RWPE2 (cell line): ENCODE results near the gene CTBP2.
A peak's percentile ranks its signal among the peaks of the same experiment; 100 is the strongest.

ENCODE experiments used
- ATAC-seq: fragments of 200-7000 bp; cut with Tn5 transposase; 3 replicates; pipeline ENCODE4 v1.9.1; 2021; ENCODE audit warnings: low read depth
- DNase-seq: peaks from one replicate; pipeline ENCODE4 v3.0.0-alpha.2; 2020; ENCODE audit warnings: low spot score
- H3K27ac ChIP-seq: fragments of 450-650 bp; 2 replicates; pipeline ENCODE4 v1.5.1; 2017; ENCODE audit warnings: mild to moderate bottlenecking; ENCODE audit not compliant: poor library complexity, severe bottlenecking
- H3K27me3 ChIP-seq: fragments of 250-450 bp; sonication (Bioruptor Pico); 2 replicates; pipeline ENCODE4 v1.5.1; 2021; ENCODE audit warnings: mild to moderate bottlenecking, moderate library complexity; ENCODE audit not compliant: insufficient read depth, poor library complexity, severe bottlenecking
- H3K36me3 ChIP-seq: fragments of 250-450 bp; sonication (Bioruptor Pico); 2 replicates; pipeline ENCODE4 v1.5.1; 2020; ENCODE audit warnings: low read depth, mild to moderate bottlenecking, moderate library complexity
- H3K4me1 ChIP-seq: fragments of 250-450 bp; sonication (Bioruptor Pico); 2 replicates; pipeline ENCODE4 v1.5.1; 2021; ENCODE audit warnings: mild to moderate bottlenecking, moderate library complexity; ENCODE audit not compliant: insufficient read depth, poor library complexity, severe bottlenecking
- H3K4me3 ChIP-seq: fragments of 250-450 bp; sonication (Bioruptor Pico); 2 replicates; pipeline ENCODE4 v1.5.1; 2021; ENCODE audit warnings: mild to moderate bottlenecking, moderate library complexity; ENCODE audit not compliant: severe bottlenecking
- H3K9me3 ChIP-seq: fragments of 250-450 bp; sonication (Bioruptor Pico); 2 replicates; pipeline ENCODE4 v1.5.1; 2021; ENCODE audit warnings: mild to moderate bottlenecking, moderate library complexity; ENCODE audit not compliant: severe bottlenecking
- CTCF ChIP-seq: fragments of 450-650 bp; IDR thresholded peaks from one replicate; pipeline ENCODE4 v1.5.1; 2017; ENCODE audit warnings: mild to moderate bottlenecking, moderate library complexity; ENCODE audit not compliant: poor library complexity, severe bottlenecking

CTBP2 gene

GRCh38 chr10:124942317-124943169, 217.8 kb downstream of the CTBP2 start:
- ATAC-seq (no peak), DNase-seq (no peak)
- TF ChIP-seq CTCF, result no peak
- Histone ChIP-seq H3K4me1 (peaks cover 17% of the 10 kb centered on the region), H3K36me3 (peaks cover 12% of the 10 kb centered on the region), H3K4me3 (no peak overlapping the region), H3K27ac (no peak overlapping the region), H3K27me3 (no peaks in the 10 kb centered on the region), H3K9me3 (no peaks in the 10 kb centered on the region)

- H3K9me3 ChIP-seq, result no peaks in the 10 kb centered on the region
- H3K4me1 ChIP-seq, result peaks cover 17% of the 10 kb centered on the region
- H3K4me3 ChIP-seq, result no peak within 1 kb of the TSS
- TF ChIP-seq CTCF, result no peak
- ATAC-seq, result no peak
- H3K36me3 ChIP-seq, result peaks cover 12% of the 10 kb centered on the region
- no peak within 1 kb of the TSS for H3K27ac ChIP-seq
- no peak for DNase-seq
- H3K27me3 ChIP-seq, result no peaks in the 10 kb centered on the region
Measured at GRCh38 chr10:124941823-124942222, 218.5 kb downstream of the CTBP2 start, which contains the start of gene ZRANB1. ZRANB1 (plus strand) TSS chr10:124942123; CDS start chr10:124942494, 371 bp downstream.

GRCh38 chr10:124939290-124939689, 221.1 kb downstream of the CTBP2 start:
- Histone ChIP-seq H3K27ac (no peak overlapping the region), H3K9me3 (no peaks in the 10 kb centered on the region), H3K4me3 (no peak overlapping the region), H3K27me3 (no peaks in the 10 kb centered on the region), H3K36me3 (peaks cover 7% of the 10 kb centered on the region), H3K4me1 (peaks cover 12% of the 10 kb centered on the region)
- ATAC-seq, result no peak
- no peak for TF ChIP-seq CTCF
- DNase-seq, result no peak

DNA sequence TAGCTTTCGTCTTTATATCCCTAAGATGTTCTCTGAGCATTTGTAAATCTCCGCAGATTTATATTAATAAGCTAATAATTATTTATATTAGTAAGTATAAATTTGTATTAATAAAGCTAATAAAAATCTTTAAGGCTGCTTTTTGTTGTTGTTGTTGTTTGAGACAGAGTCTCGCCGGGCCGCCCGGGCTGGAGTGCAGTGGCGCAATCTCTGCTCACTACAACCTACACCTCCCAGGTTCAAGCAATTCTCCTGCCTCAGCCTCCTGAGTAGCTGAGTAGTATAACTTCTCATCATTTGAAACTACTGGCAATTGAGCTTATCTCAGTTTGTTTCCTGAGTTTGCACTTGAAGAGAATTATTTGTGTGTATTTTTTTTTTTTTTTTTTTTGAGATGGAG, 223.6 kb downstream of the CTBP2 start:
- H3K4me3 ChIP-seq, result no peak overlapping the region
- H3K36me3 ChIP-seq, result no peaks in the 10 kb centered on the region; the same call in 1 of the 2 replicates
- no peak for TF ChIP-seq CTCF
- H3K27ac ChIP-seq, result no peak overlapping the region
- DNase-seq (no peak), ATAC-seq (no peak)
- no peaks in the 10 kb centered on the region for H3K4me1 ChIP-seq
- H3K27me3 ChIP-seq, result no peaks in the 10 kb centered on the region
- no peaks in the 10 kb centered on the region for H3K9me3 ChIP-seq

- no peaks in the 10 kb centered on the region for H3K9me3 ChIP-seq
- H3K27me3 ChIP-seq, result no peaks in the 10 kb centered on the region
- DNase-seq (no peak), ATAC-seq (peak; percentile 50; the same call in 1 of the 3 replicates)
- no peak overlapping the region for H3K27ac ChIP-seq
- no peaks in the 10 kb centered on the region; the same call in 1 of the 2 replicates for H3K36me3 ChIP-seq
- no peak for TF ChIP-seq CTCF
- H3K4me1 ChIP-seq, result no peaks in the 10 kb centered on the region
- no peak overlapping the region for H3K4me3 ChIP-seq
Measured at GRCh38 chr10:124935946-124936345, 224.4 kb downstream of the CTBP2 start.
